GM12864 (cell line): ENCODE results near the gene THRAP3.
A peak's percentile ranks its signal among the peaks of the same experiment; 100 is the strongest.

Experiments used
- DNase-seq: peaks from one replicate; pipeline ENCODE4 v3.0.0-alpha.2; 2011; ENCODE audit warnings: low read depth
- H3K4me3 ChIP-seq: 2 replicates; pipeline ENCODE4 v1.5.1; 2011; ENCODE audit warnings: mild to moderate bottlenecking, low read depth, low read length, control low read depth
- CTCF ChIP-seq: IDR thresholded peaks from 2 replicates; pipeline ENCODE4 v1.5.1; 2011; ENCODE audit warnings: low read depth, mild to moderate bottlenecking, moderate library complexity, low read length, control low read depth, inconsistent platforms; ENCODE audit errors: missing control alignments

THRAP3 gene

GRCh38 chr1:36341626-36342320 is 117.5 kb downstream of the THRAP3 start:
- no peak for DNase-seq
- no peak overlapping the region for H3K4me3 ChIP-seq
- no peak for TF ChIP-seq CTCF

- no peak for DNase-seq
These were observed 118.4 kb downstream of the THRAP3 start for GRCh38 chr1:36342426-36343185.

GRCh38 chr1:36343651-36344394 is 119.6 kb downstream of the THRAP3 start:
- H3K4me3 ChIP-seq = no peak overlapping the region
- TF ChIP-seq CTCF = no peak
- DNase-seq = no peak

More at GRCh38 chr1:36342426-36343185, 118.4 kb downstream of the THRAP3 start:
- peak; percentile 71 for TF ChIP-seq CTCF
- no peak overlapping the region for H3K4me3 ChIP-seq

GRCh38 chr1:36344395-36344680 is 120.1 kb downstream of the THRAP3 start:
- no peak for DNase-seq
- H3K4me3 ChIP-seq = no peak overlapping the region
- TF ChIP-seq CTCF = no peak

GRCh38 chr1:36345353-36345752 is 121.1 kb downstream of the THRAP3 start:
- no peak for DNase-seq
- no peak overlapping the region for H3K4me3 ChIP-seq
- TF ChIP-seq CTCF = no peak

GRCh38 chr1:36346741-36347370 is 122.6 kb downstream of the THRAP3 start:
- no peak for TF ChIP-seq CTCF
- H3K4me3 ChIP-seq = no peak overlapping the region
- no peak for DNase-seq
